ENCODE measurements around the gene SCGB2A2. TPM values are rescaled to one million over a fixed set of nuclear protein-coding genes. Genes with fewer than 3 reads are reported as not detected.

SCGB2A2 gene
- total RNA-seq = 10 to 100 TPM in 1 of 4 donors, not detected in 3; 40.0 TPM

DNA sequence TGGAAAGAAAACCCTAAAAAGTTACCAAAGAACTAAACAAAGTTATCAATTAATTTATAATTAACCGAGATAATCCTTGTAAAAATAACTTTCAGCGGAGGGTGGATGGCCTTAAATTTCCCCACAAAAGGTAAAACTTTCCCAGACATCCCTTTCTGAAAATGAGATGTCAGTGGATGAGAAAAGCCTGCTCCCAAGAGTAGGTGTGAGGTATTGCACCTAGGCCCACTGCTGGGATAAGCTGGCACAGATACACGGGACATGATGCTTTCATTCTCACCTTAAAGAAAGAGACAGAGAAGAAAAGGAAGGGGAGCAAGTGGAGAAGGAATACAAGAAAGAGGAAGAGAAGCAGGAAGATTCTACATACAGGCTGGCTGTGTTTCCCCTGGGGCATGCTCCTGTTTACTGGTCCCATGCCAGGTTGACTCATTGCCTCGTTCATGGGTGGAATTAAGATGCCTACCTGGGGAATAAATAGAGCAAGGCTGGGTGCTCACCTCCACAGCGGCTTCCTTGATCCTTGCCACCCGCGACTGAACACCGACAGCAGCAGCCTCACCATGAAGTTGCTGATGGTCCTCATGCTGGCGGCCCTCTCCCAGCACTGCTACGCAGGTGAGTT is at the start of gene SCGB2A2:
Gene SCGB2A2 (plus strand): TSS at position 505 of the 625 bp plus-strand sequence. CDS start 59 bp downstream, at position 564.
- TF ChIP-seq POLR2A (IDR thresholded peaks at IDR 0.05) (no peak), POLR2AphosphoS5 (IDR thresholded peaks at IDR 0.05) (no peak)
- 34 to 48% methylated on average over 4 to 5 of the region's 10 CpGs for WGBS, 2 donors (ENCODE audit: low coverage in 1 of 2)
- Histone ChIP-seq H3K4me1 (no peaks in the 10 kb centered on the region), H3K4me3 (no peak within 1 kb of the TSS), H3K27ac (no peak within 1 kb of the TSS), H3K36me3 (no peaks in the 10 kb centered on the region), H3K27me3 (peaks cover 45% of the 10 kb centered on the region), H3K9me3 (no peaks in the 10 kb centered on the region)
- ATAC-seq = no peak

- ATAC-seq = no peak
- TF ChIP-seq POLR2A (IDR thresholded peaks at IDR 0.05) = no peak
- no peak for TF ChIP-seq EP300 (IDR thresholded peaks at IDR 0.05)
- TF ChIP-seq CTCF (IDR thresholded peaks at IDR 0.05) = no peak
- no peak for TF ChIP-seq POLR2AphosphoS5 (IDR thresholded peaks at IDR 0.05)
- H3K36me3 ChIP-seq = no peaks in the 10 kb centered on the region
- no peak overlapping the region for H3K4me3 ChIP-seq
- H3K9me3 ChIP-seq = peaks cover 0 to 36% (median 0%) of the 10 kb centered on the region in 3 donors
- H3K27me3 ChIP-seq = peaks cover under 1% of the 10 kb centered on the region
- no peak overlapping the region for H3K27ac ChIP-seq
- H3K4me1 ChIP-seq = no peaks in the 10 kb centered on the region
- WGBS, 2 donors (ENCODE audit: low coverage in 1 of 2) = 92 to 100% methylated on average over 2 to 3 of the region's 3 CpGs
Observed at GRCh38 chr11:62221498-62221897, 48.5 kb upstream of the SCGB2A2 start.

GRCh38 chr11:62223095-62223494 is 46.9 kb upstream of the SCGB2A2 start:
- H3K27me3 ChIP-seq = no peaks in the 10 kb centered on the region
- H3K27ac ChIP-seq = no peak overlapping the region
- ATAC-seq = no peak
- peaks cover 0 to 36% (median 0%) of the 10 kb centered on the region in 3 donors for H3K9me3 ChIP-seq
- H3K4me1 ChIP-seq = no peaks in the 10 kb centered on the region
- TF ChIP-seq POLR2A (IDR thresholded peaks at IDR 0.05) = no peak
- no peak for TF ChIP-seq POLR2AphosphoS5 (IDR thresholded peaks at IDR 0.05)
- no peak for TF ChIP-seq EP300 (IDR thresholded peaks at IDR 0.05)
- TF ChIP-seq CTCF (IDR thresholded peaks at IDR 0.05) = no peak
- no peak overlapping the region for H3K4me3 ChIP-seq
- no peaks in the 10 kb centered on the region for H3K36me3 ChIP-seq

GRCh38 chr11:62233730-62234129 is 36.2 kb upstream of the SCGB2A2 start:
- no peaks in the 10 kb centered on the region for H3K9me3 ChIP-seq
- no peak overlapping the region for H3K27ac ChIP-seq
- H3K4me3 ChIP-seq = no peak overlapping the region
- no peaks in the 10 kb centered on the region for H3K4me1 ChIP-seq
- TF ChIP-seq POLR2AphosphoS5 (IDR thresholded peaks at IDR 0.05) = no peak
- no peak for TF ChIP-seq POLR2A (IDR thresholded peaks at IDR 0.05)
- no peak for TF ChIP-seq EP300 (IDR thresholded peaks at IDR 0.05)
- no peak for TF ChIP-seq CTCF (IDR thresholded peaks at IDR 0.05)
- no peaks in the 10 kb centered on the region for H3K36me3 ChIP-seq
- H3K27me3 ChIP-seq = peaks cover 32% of the 10 kb centered on the region
- ATAC-seq = no peak

- no peaks in the 10 kb centered on the region for H3K9me3 ChIP-seq
- H3K36me3 ChIP-seq = no peaks in the 10 kb centered on the region
- peaks cover 35% of the 10 kb centered on the region for H3K27me3 ChIP-seq
- no peak for TF ChIP-seq EP300 (IDR thresholded peaks at IDR 0.05)
- TF ChIP-seq CTCF (IDR thresholded peaks at IDR 0.05) = no peak
- no peak for TF ChIP-seq POLR2AphosphoS5 (IDR thresholded peaks at IDR 0.05)
- no peak for TF ChIP-seq POLR2A (IDR thresholded peaks at IDR 0.05)
- 69 to 70% methylated on average over 2 of the region's 2 CpGs for WGBS, 2 donors (ENCODE audit: low coverage in 1 of 2)
- no peaks in the 10 kb centered on the region for H3K4me1 ChIP-seq
- no peak for ATAC-seq
- no peak overlapping the region for H3K27ac ChIP-seq
- H3K4me3 ChIP-seq = no peak overlapping the region
Observed at GRCh38 chr11:62236187-62236586, 33.8 kb upstream of the SCGB2A2 start.
